GM21447 (cell line): ENCODE data around the gene CIT.

Experiments used
- ATAC-seq: cut with Tn5 transposase; IDR thresholded peaks from one replicate; pipeline ENCODE4 v1.9.1; 2021; ENCODE audit not compliant: unreplicated experiment

The CIT gene

GRCh38 chr12:119857041-119857591 is 20.0 kb downstream of the CIT start:
- no peak for ATAC-seq

GRCh38 chr12:119850330-119850729 is 26.8 kb downstream of the CIT start:
- ATAC-seq: no peak

- ATAC-seq: no peak
Measured at GRCh38 chr12:119843100-119843499, 34.0 kb downstream of the CIT start.

DNA sequence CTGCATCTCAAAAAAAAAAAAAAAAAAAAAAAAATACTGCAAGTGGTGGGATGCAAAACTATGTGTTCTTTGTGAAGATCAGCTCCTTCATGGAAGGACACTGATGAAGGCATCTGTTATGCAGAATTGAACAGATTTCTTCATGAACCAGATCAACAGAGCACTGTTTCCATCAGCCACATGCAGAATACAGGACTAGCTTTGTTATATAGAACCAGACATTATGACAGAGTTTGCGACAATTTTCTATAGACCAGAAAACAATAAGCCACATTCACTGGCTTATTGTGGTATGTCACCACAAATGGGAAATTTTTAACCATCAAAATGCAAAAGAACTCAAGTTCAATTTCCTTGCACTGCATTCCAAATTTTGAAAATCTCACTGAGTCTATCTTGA is 34.7 kb downstream of the CIT start:
- no peak for ATAC-seq

GRCh38 chr12:119841433-119842210 is 35.5 kb downstream of the CIT start:
- ATAC-seq: no peak

DNA sequence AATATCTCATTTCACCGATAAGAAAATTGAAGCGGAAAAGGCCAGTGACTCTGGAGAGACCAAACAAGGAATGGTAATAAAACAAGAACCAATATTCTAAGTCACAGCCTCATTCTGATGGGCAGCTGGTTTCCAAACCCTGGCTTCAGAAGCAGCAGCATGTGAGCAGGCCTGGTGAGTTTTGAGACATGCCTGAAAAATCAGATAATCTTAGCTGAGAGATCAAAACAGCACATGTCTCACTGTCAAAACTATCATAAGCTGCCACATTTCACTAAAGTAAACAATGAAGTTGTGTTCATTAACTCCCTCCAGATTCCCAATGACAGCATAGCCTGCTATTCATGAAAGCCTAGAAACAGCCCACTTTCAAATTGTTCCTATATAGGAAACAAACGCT is 36.5 kb downstream of the CIT start:
- no peak for ATAC-seq

DNA sequence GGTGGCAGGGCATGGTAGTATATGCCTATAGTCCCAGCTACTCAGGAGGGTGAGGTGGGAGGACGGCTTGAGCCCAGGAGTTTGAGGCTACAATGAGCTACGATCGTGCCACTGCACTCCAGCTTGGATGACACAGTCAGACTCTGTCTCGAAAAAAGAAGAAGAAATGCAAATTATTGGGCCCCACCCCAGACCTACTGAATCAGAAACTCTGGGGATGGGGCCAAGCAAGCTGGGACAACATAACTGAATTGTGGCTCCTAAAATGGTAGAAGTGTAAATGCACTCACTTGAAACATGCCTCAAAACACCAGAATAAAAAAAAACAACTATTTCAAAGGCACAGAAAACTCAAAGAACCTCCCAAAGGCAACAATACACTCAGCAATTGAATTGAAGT is 37.0 kb downstream of the CIT start:
- no peak for ATAC-seq

DNA sequence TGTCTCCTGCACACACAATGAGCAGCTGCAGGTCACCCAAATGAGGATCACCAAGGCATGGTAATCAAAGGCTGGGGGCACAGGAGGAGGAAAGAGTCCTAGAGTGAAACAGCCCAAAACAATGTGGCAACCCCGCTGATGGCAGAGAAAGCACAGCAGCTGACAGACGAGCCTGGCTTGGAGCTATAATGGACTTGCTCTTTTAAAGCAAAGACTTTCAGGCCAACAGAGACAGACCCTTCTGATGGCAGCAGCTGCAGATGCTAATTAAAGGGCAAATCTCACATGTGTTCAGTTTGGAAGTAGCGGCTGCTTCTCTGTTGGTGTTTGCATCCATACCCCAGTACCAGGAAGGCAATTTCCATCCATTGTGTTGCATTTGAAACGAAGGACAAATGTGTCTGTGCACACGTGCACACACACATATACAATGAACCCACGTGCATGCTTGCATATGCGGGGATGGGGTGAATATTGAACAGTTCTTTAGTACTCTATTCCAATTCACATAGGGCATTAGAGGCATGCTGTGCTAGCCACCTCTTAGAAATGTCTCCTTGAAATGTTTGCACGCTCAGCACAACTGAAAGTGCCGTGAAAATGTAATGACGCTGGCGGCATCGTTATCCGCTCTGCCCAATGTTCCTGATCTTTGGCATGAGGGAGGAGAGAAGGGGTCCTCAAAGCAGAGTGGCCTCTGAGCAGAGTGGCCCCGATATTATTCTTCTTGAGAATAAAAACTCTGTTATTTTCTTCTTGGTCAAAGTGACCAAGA is 38.1 kb downstream of the CIT start:
- no peak for ATAC-seq

DNA sequence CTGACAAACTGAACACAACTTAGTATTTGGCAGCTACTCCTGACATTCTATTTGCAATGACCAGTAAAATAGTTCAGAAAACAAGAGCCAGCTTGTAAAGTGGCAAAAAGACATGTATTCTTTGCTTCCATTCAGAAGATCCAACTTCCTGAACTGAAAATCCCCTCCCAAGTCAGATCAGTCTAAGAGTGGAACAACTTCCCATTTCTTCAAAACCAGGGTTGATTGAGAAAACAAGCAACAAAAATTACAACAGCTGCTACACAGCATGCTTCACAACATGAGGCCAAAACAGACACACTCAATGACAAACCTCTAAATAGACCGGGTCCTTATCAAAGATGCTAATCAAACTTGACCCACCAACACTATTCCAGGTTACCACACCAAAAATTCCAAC is 40.3 kb downstream of the CIT start:
- ATAC-seq: no peak

GRCh38 chr12:119835068-119835467 is 42.1 kb downstream of the CIT start:
- ATAC-seq: no peak

DNA sequence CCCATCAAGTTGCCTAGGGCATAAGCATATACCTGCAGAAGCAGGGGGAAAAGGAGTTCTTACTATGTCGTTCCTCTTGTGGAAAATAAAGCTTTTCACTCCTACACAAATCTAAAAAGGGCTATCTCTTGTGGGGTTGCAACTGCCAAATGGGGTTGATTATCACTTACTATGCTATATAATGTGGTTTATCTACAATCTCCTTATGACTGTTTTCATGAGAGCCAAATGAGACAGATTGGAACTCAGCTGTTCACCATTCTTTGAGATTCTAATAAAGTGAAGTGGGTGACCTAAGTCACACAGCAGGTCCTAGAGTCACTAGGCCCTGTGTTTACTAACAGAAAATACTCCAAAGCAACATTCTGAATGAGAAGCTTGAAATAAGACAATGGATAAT is 47.7 kb downstream of the CIT start:
- no peak for ATAC-seq

- no peak for ATAC-seq
Measured at GRCh38 chr12:119828300-119828699, 48.8 kb downstream of the CIT start.

DNA sequence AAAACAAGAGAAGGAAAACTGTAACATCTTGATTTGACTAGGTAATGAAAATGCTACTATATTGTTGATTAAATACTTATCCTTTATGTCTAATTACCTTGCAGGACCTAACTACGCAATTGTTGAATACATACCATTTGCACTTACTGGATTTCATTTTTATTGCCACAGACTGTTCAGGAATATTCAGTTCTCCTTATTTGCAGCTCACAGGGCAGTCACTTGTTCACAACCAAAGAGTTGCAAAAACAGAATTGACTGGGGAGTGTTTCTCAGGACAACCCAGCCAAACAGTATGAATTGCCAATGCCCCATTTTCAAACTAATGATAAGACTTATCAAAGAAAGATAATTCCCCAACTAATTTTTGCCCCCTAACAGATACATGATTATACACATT is 49.4 kb downstream of the CIT start:
- ATAC-seq: no peak

DNA sequence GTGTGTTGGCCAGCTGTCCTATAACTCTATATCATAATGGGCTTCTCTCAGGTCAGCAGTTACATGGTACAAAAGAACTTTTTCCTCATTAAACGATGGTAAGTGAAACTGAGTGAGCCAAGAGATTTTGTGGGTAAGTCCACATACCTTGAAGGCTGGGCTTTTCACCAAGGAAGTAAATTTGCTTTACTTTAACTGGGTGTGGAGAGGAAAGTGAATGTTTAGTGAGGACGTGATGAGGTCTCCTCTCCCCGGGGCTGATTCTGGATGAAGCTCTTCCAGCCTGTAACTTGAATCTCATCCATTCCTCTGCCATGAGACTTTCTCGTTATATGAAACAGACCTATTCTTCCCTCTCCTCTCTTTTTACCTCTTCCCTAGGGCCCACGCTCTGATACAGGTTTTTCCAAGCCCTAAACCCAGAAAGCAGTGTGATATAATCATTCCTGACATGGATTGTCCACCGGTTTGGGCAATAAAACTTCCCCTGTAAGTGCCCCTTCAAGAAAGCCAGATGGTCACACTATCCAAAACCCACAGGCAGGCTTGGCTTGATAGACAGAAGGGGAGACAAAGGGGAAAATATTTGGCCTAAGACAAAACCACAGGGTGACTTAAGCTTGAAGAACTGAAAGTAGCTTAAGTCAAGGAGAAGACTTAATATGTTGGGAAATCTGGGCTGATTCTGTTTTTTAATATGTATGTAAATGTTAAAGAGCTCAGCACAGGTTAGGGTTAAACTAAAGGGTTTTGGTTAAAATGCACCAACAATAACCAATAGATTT is 50.3 kb downstream of the CIT start:
- no peak for ATAC-seq

- ATAC-seq: no peak
Measured at GRCh38 chr12:119825262-119825661, 51.9 kb downstream of the CIT start.

DNA sequence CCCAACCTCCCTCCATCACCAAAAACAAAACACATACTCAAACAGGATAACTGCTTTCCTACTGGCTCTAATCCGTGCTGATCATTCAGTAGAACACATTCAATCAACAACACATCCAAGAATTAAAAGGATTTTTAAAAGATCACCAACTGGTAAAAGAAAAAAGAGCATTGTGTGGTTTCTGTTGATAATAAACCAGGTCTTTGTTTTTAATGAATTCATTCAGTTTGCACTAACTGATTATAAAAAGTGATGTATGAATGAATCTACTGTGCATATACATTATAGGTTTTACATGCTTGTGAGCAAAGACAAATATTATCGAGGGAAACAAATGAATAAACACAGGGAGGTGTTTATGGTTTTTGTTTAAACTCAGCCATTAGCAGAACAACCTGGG is 55.1 kb downstream of the CIT start:
- ATAC-seq: no peak

DNA sequence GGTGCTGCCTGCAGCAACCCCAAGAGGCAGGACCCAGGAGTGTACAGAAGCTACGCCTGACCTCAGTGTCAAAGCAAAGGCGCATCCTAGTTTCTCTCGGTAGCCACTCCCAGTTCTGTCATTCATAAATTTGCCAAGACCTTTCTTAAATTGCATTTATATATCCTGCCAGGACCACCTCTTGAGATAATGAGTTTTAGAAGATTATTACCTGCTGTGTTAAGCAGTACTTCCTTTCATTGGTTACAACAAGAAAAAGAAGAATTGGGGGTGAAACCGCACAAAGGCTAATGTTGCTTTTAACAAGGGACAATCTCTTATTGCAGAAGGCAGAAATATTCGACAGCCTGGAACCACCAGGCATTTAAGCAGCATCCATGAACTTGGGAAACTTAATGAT is 57.8 kb downstream of the CIT start:
- no peak for ATAC-seq

- no peak for ATAC-seq
Measured at GRCh38 chr12:119817546-119818343, 59.4 kb downstream of the CIT start.

DNA sequence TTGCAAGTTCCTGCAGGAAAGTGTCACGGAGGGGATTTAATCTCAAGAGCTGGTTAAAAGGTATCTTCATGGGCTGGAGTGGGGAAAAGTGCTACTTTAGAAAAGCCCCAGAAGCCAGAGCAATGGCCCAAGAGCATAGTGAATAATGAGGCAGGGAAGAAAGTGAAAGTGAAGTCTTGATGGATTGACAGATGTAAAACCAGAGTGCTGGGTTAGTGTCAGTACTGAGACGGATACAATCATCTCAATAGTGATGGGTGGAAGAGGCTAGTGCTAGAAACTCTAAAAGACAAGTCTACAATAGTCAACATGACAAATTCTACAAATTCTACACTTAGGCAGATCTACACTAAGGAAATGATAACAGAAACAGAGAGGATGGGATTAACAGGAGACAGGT is 68.1 kb downstream of the CIT start:
- ATAC-seq: no peak

GRCh38 chr12:119808441-119808840 is 68.7 kb downstream of the CIT start:
- no peak for ATAC-seq

DNA sequence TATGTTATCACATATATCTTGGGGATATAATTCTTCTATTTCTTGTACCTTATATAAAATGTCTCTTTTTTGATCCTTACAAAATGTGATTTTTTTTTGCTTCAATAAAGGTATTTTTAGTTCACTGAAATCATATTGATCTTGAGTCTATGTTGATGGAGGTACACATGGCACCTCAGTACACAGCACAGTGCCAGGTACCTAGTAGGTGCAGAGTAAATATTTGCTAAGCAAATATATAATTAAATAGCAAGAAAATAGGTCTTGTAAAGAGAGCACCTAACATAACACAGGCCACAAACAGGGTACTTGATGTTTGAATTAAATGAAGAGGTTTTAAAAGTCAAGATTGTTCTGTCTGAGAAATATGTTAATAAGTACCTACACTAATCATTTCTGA is 69.7 kb downstream of the CIT start:
- ATAC-seq: no peak
